MCF 10A (cell line): Measurements from ENCODE around the gene MKS1. TPM values are rescaled to one million over a fixed set of nuclear protein-coding genes. Genes with fewer than 3 reads are reported as not detected.
A peak's percentile ranks its signal among the peaks of the same experiment; 100 is the strongest.

ENCODE experiments used
- BruUV-seq: library from RNA; stranded (reverse); fragments of 400-500 nt; replicated peaks from 2 replicates; lab custom pipeline; 2021; lab: Mats Ljungman, UMichigan
- CTCF ChIA-PET: fragments of 300-600 bp; sonication (Branson Sonifier 250); formaldehyde crosslinking; extraction: SDS; loops from one replicate; lab custom pipeline; 2021; ENCODE audit warnings: antibody characterized with exemption, inconsistent platforms; lab: Yijun Ruan, JAX
- POLR2A ChIA-PET: fragments of 300-600, 350-650 bp; sonication (Branson Sonifier 250); formaldehyde crosslinking; extraction: SDS; loops from one replicate; lab custom pipeline; 2020; ENCODE audit warnings: antibody characterized with exemption, inconsistent platforms; lab: Yijun Ruan, JAX
- DNase-seq: peaks from one replicate; pipeline ENCODE4 v3.0.0-alpha.2; 2018; ENCODE audit not compliant: unreplicated experiment
- H3K27ac Mint-ChIP-seq: one replicate; pipeline ENCODE4 v1.8.0; 2022; ENCODE audit warnings: mild to moderate bottlenecking, low read depth, mixed read lengths; ENCODE audit not compliant: unreplicated experiment
- H3K27me3 Mint-ChIP-seq: one replicate; pipeline ENCODE4 v1.8.0; 2022; ENCODE audit warnings: mixed read lengths; ENCODE audit not compliant: insufficient read depth, unreplicated experiment
- H3K36me3 Mint-ChIP-seq: one replicate; pipeline ENCODE4 v1.8.0; 2022; ENCODE audit warnings: mild to moderate bottlenecking, moderate library complexity, mixed read lengths; ENCODE audit not compliant: insufficient read depth, unreplicated experiment
- H3K4me1 Mint-ChIP-seq: one replicate; pipeline ENCODE4 v1.8.0; 2022; ENCODE audit warnings: mixed read lengths; ENCODE audit not compliant: insufficient read depth, unreplicated experiment
- H3K4me3 Mint-ChIP-seq: one replicate; pipeline ENCODE4 v1.8.0; 2022; ENCODE audit warnings: mild to moderate bottlenecking, moderate library complexity, mixed read lengths; ENCODE audit not compliant: unreplicated experiment
- H3K9me3 Mint-ChIP-seq: one replicate; pipeline ENCODE4 v1.8.0; 2022; ENCODE audit warnings: mixed read lengths; ENCODE audit not compliant: unreplicated experiment
- CTCF ChIP-seq: fragments of 200-600 bp; IDR thresholded peaks from one replicate; pipeline ENCODE4 v1.8.0; 2022; ENCODE audit warnings: antibody characterized with exemption, mild to moderate bottlenecking; ENCODE audit not compliant: unreplicated experiment
- intact Hi-C: fragments of 100-400 bp; cut with micrococcal nuclease; formaldehyde crosslinking; loops from 2 replicates; pipeline ENCODE4 v1.14.1; 2022
- total RNA-seq: library from RNA; stranded (reverse); gene quantifications from 2 replicates; pipeline ENCODE4 v1.2.3, GENCODE V29; 2022

MKS1 gene
- total RNA-seq, 1 experiment from 2014 or later, result 15.4 TPM

DNA sequence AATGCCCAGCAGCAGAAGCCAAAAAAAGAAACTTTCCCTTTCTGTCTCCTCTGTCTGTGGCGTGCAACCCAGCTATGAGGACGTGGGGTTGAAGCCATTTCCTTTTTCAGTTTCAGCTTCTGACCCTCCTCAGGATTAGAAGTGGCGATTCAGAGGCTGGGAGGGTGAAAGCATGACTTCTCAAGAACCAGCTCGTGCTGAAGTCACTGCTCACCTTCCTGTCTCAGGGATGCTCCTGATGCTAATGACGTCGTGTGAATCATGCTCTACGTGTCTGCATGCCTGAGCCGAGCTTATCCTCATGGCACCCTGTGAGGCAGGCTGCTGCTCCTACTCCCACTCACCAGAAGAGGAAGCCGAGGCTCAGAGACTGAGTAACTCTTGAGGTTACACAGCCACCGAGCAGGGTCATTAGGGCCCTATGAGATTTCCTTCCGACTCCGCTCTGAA lies 13.7 kb upstream of the MKS1 start:
- peak; percentile 22 for DNase-seq
- BruUV-seq, result no TSS peak
- no peaks in the 10 kb centered on the region for H3K36me3 Mint-ChIP-seq
- H3K27ac Mint-ChIP-seq, result no peak overlapping the region
- H3K9me3 Mint-ChIP-seq, result no peaks in the 10 kb centered on the region
- ChIA-PET CTCF (interaction anchor here (0.8 kb wide), 1 partner anchor 111 kb away, joined by 5 read pairs; no protein-coding TSS in a partner anchor), POLR2A (interaction anchor here (0.8 kb wide), 1 partner anchor 119 kb away, joined by 3 read pairs; the partner anchor contains the start of gene SUPT4H1)
- no peaks in the 10 kb centered on the region for H3K4me1 Mint-ChIP-seq
- no peak overlapping the region for H3K4me3 Mint-ChIP-seq
- H3K27me3 Mint-ChIP-seq, result peaks cover 69% of the 10 kb centered on the region
- intact Hi-C loops, result no loop called here
- no peak for TF ChIP-seq CTCF

- Mint-ChIP-seq H3K4me1 (no peaks in the 10 kb centered on the region), H3K4me3 (no peak overlapping the region), H3K9me3 (no peaks in the 10 kb centered on the region), H3K36me3 (no peaks in the 10 kb centered on the region), H3K27me3 (peaks cover 71% of the 10 kb centered on the region), H3K27ac (no peak overlapping the region)
- intact Hi-C loops, result no loop called here
- DNase-seq, result no peak
- CTCF ChIA-PET, result interaction anchor here (0.9 kb wide), 1 partner anchor 12 kb away, joined by 4 read pairs; no protein-coding TSS in a partner anchor
- POLR2A ChIA-PET, result no interaction called here
- TF ChIP-seq CTCF, result no peak
- no TSS peak for BruUV-seq
These were observed 12.6 kb upstream of the MKS1 start for GRCh38 chr17:58231641-58232040.

DNA sequence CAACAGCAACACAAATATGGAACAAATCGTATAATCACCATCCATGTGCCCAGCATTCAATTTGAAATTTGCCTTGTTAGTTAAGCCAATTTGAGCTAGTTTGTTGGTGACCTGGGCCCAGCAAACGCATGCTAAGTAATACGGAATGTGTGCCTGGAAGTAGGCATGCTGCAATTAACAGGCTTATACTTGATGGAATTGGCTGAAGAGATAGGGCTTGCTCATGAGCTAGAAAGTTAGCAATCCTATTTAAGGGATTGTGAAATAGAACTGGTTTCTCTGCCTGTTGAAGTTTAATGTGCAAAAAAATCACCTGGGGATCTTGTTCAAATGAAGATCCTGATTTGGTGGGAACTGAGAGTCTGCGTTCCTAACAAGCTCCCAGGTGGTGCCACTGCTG lies 10.8 kb upstream of the MKS1 start:
- intact Hi-C loops, result no loop called here
- TF ChIP-seq CTCF, result no peak
- POLR2A ChIA-PET, result no interaction called here
- no peak for DNase-seq
- Mint-ChIP-seq H3K9me3 (no peaks in the 10 kb centered on the region), H3K4me1 (no peaks in the 10 kb centered on the region), H3K27me3 (peaks cover 53% of the 10 kb centered on the region), H3K4me3 (no peak overlapping the region), H3K36me3 (no peaks in the 10 kb centered on the region), H3K27ac (no peak overlapping the region)
- CTCF ChIA-PET, result interaction anchor here (1.0 kb wide), 2 partner anchors 9 to 231 kb away, joined by 3 read pairs; partner anchors contain the start of gene LPO
- BruUV-seq, result no TSS peak

GRCh38 chr17:58229384-58229783 lies 10.3 kb upstream of the MKS1 start:
- ChIA-PET POLR2A (no interaction called here), CTCF (interaction anchor here (0.6 to 1.0 kb wide), 3 partner anchors 9 to 445 kb away, joined by 3 to 5 read pairs (median 3); partner anchors contain the start of gene LPO)
- Mint-ChIP-seq H3K27ac (no peak overlapping the region), H3K4me1 (peaks cover 5% of the 10 kb centered on the region), H3K4me3 (no peak overlapping the region), H3K9me3 (no peaks in the 10 kb centered on the region), H3K36me3 (no peaks in the 10 kb centered on the region), H3K27me3 (peaks cover 48% of the 10 kb centered on the region)
- BruUV-seq, result no TSS peak
- intact Hi-C loops, result no loop called here
- DNase-seq, result no peak
- TF ChIP-seq CTCF, result no peak
